HTR-8/SVneo (cell line): Measurements from ENCODE around the gene LRRC3.
"Not testable (repeated sequence)": the region's sequence is repeated elsewhere in the genome, so short reads cannot be mapped to it uniquely, and the experiment has no call there.

ENCODE experiments used
- DNase-seq: peaks from one replicate; pipeline ENCODE4 v3.0.0; 2011; ENCODE audit warnings: low spot score, mixed read lengths; ENCODE audit not compliant: insufficient read length
- FAIRE-seq: peaks from 2 replicates; lab custom pipeline; 2011; peaks lifted over from hg19 to GRCh38; lab: Jason Lieb, UNC

Gene LRRC3

GRCh38 chr21:44492567-44493385 lies 37.5 kb downstream of the LRRC3 start:
- FAIRE-seq: no peak

GRCh38 chr21:44494418-44494817 lies 39.1 kb downstream of the LRRC3 start:
- FAIRE-seq: no peak
- DNase-seq: no peak

More at GRCh38 chr21:44492567-44493385, 37.5 kb downstream of the LRRC3 start:
- no peak for DNase-seq

- FAIRE-seq (no peak), DNase-seq (no peak)
Observed at GRCh38 chr21:44494956-44495355, 39.6 kb downstream of the LRRC3 start.

- FAIRE-seq (no peak), DNase-seq (no peak)
Observed at GRCh38 chr21:44495611-44496563, 40.6 kb downstream of the LRRC3 start.

- no peak for FAIRE-seq
Observed at GRCh38 chr21:44496564-44497550, 41.5 kb downstream of the LRRC3 start.

GRCh38 chr21:44497703-44498126 lies 42.4 kb downstream of the LRRC3 start:
- no peak for FAIRE-seq

More at GRCh38 chr21:44496564-44497550, 41.5 kb downstream of the LRRC3 start:
- no peak for DNase-seq

GRCh38 chr21:44498280-44499210 lies 43.2 kb downstream of the LRRC3 start:
- DNase-seq (no peak), FAIRE-seq (no peak)

More at GRCh38 chr21:44497703-44498126, 42.4 kb downstream of the LRRC3 start:
- no peak for DNase-seq

GRCh38 chr21:44499211-44499560 lies 43.9 kb downstream of the LRRC3 start:
- no peak for DNase-seq
- no peak for FAIRE-seq

GRCh38 chr21:44499631-44500030 lies 44.3 kb downstream of the LRRC3 start:
- no peak for FAIRE-seq
- DNase-seq: no peak

GRCh38 chr21:44500111-44500510 lies 44.8 kb downstream of the LRRC3 start:
- FAIRE-seq (no peak), DNase-seq (no peak)

GRCh38 chr21:44502171-44502958 lies 47.1 kb downstream of the LRRC3 start:
- no peak for FAIRE-seq
- no peak for DNase-seq

GRCh38 chr21:44503006-44503889 lies 47.9 kb downstream of the LRRC3 start:
- FAIRE-seq: not testable (repeated sequence)

GRCh38 chr21:44503901-44504399 lies 48.6 kb downstream of the LRRC3 start:
- FAIRE-seq (no peak), DNase-seq (no peak)

More at GRCh38 chr21:44503006-44503889, 47.9 kb downstream of the LRRC3 start:
- DNase-seq: not testable (repeated sequence)

- DNase-seq (no peak), FAIRE-seq (no peak)
Observed at GRCh38 chr21:44505673-44506278, 50.5 kb downstream of the LRRC3 start.

- FAIRE-seq: no peak
Observed at GRCh38 chr21:44506279-44507255, 51.3 kb downstream of the LRRC3 start.

More at GRCh38 chr21:44506279-44507255, 51.3 kb downstream of the LRRC3 start:
- DNase-seq: no peak
